ENCODE results near the gene SSC4D. TPM values are rescaled to one million over a fixed set of nuclear protein-coding genes. Genes with fewer than 3 reads are reported as not detected.

Gene SSC4D
- total and polyA plus RNA-seq, 11 donors, result 0.23 to 1.6 (median 0.72) TPM

DNA sequence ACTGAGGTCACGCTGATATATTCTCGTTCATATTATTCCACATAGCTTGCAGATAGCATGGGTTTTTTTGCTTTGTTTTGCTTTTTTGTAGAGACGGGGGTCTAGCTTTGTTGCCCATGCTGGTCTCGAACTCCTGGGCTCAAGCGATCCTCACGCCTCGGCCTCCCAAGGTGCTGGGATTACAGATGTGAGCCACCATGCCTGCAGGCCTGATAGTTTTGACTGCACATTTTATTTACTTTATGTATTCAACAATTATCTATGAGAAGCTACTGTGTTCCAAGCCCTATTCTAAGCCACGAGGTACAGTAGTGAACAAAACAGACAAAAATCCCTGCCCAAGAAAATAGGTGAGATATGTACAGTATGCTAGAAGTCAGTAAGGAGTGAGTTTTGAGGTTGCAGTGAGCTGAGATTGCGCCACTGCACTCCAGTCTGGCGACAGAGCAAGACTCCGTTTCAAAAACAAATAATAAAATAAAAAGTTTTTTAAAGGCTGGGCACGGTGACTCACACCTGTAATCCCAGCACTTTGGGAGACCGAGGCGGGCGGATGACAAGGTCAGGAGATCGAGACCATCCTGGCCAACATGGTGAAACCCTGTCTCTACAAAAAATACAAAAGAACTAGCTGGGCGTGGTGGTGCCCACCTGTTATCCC is 49.4 kb downstream of the SSC4D start:
- TF ChIP-seq POLR2A (IDR thresholded peaks at IDR 0.05), result no peak
- TF ChIP-seq, protein P1, sequence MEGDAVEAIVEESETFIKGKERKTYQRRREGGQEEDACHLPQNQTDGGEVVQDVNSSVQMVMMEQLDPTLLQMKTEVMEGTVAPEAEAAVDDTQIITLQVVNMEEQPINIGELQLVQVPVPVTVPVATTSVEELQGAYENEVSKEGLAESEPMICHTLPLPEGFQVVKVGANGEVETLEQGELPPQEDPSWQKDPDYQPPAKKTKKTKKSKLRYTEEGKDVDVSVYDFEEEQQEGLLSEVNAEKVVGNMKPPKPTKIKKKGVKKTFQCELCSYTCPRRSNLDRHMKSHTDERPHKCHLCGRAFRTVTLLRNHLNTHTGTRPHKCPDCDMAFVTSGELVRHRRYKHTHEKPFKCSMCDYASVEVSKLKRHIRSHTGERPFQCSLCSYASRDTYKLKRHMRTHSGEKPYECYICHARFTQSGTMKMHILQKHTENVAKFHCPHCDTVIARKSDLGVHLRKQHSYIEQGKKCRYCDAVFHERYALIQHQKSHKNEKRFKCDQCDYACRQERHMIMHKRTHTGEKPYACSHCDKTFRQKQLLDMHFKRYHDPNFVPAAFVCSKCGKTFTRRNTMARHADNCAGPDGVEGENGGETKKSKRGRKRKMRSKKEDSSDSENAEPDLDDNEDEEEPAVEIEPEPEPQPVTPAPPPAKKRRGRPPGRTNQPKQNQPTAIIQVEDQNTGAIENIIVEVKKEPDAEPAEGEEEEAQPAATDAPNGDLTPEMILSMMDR (IDR thresholded peaks at IDR 0.05), result no peak
- H3K36me3 ChIP-seq, result peaks cover 0 to 19% (median 11%) of the 10 kb centered on the region in 9 donors
- H3K27ac ChIP-seq, result peak overlapping the region; percentile 93 to 100 (median 99)
- WGBS, 4 donors, result 77 to 82% (median 81%) methylated on average over 17 of the region's 17 CpGs
- no peak for DNase-seq
- no peak for ATAC-seq
- no peaks in the 10 kb centered on the region for H3K9me3 ChIP-seq
- peaks cover 7 to 56% (median 43%) of the 10 kb centered on the region in 12 donors for H3K4me1 ChIP-seq
- H3K27me3 ChIP-seq, result no peaks in the 10 kb centered on the region
- peak overlapping the region in 9 of 12 donors; percentile 67 to 100 (median 98) for H3K4me3 ChIP-seq
- intact Hi-C loops (cut with DNase I), result loop anchor here in 8 of 10 donors (1.0 to 5.0 kb wide), 6 partner anchors 32 to 65 kb away; no protein-coding TSS in a partner anchor

DNA sequence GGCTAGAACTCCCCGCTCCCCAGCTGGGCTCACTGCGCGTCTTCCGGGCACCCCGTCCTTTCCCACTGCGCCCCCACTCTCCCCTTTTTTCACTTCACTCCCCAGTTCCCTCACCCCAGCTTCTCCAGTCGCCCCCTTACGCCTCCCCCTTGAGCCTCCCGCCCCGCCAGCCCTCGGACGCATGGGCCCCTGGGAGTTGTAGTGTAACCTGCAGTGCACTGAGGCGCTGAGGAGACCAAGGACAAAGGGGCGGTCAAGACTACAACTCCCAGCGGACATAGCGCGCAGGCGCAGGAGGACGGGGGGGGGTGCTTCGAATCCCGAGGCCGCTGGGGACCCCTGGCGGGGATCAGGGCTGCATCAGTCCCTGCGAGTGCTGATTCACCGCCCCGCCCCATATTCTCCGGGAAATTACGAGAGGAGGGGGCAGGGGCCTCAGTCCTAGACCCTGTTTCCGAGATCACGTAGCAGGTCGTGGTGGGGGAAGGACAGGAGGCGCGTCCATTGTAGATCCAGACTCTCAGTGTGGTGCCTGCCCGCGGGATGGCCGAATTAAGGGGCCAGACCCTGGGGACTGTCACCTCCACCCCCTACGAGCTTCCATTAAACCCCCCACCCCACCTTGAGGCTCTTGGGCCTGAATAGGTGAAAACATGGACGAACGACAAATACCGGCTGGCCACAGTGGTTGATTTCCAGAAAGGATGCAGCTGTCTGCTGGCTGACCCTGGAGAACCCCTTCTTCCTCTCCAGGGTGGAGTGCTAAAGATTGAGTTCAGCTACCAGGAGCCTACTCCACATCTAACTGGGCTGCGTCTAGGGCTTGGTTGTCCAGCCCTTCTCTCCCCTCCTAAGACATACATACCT is 50.2 kb downstream of the SSC4D start:
- Histone ChIP-seq H3K36me3 (peaks cover 0 to 27% (median 11%) of the 10 kb centered on the region in 9 donors), H3K27me3 (no peaks in the 10 kb centered on the region), H3K9me3 (no peaks in the 10 kb centered on the region), H3K27ac (peak overlapping the region; percentile 93 to 100 (median 99)), H3K4me3 (peak overlapping the region; percentile 67 to 100 (median 98)), H3K4me1 (peaks cover 10 to 56% (median 43%) of the 10 kb centered on the region in 12 donors)
- intact Hi-C loops (cut with DNase I), result loop anchor here in 7 of 10 donors (1.0 to 5.0 kb wide), 5 partner anchors 33 to 65 kb away; no protein-coding TSS in a partner anchor
- DNase-seq (peak; percentile 98 to 100 (median 99)), ATAC-seq (peak; percentile 93 to 98 (median 96))
- WGBS, 4 donors, result 0 to 1% (median 1%) methylated on average over 27 to 41 of the region's 41 CpGs
- TF ChIP-seq POLR2A (IDR thresholded peaks at IDR 0.05), result no peak
- TF ChIP-seq, protein P1 (IDR thresholded peaks at IDR 0.05), result peak; percentile 58 to 94 (median 72)

DNA sequence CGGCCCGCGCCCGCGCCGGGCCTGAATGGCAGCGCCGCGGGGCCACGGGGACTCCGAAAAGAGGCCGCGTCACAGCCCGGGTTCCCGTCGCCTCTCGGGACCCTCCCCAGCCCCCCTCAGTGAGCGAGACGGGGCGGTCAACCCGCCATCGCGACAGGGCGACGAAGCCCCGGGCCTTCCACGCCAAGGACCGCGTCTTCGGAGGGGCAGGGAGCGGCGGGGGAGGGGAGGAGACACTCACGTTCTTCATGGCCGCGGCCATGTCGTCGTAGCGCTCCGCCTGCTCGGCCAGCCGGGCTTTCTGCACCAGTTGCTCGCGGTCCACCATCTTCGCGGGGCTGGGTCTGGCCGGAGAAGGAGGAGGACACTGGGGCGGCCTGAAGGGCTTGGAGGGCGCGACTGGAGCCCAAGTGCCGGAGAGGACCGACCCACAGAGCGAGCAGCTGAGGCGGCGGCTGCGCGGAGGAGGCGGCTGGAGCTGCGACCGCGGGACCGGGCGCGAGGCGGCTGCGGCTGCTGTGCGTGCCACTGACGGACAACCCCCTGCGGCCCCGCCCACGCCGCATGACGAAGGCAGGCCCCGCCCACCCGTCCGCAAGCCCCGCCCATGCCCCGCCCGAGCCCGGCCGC is 50.9 kb downstream of the SSC4D start, which contains the start of gene YWHAG:
YWHAG (minus strand) TSS at position 511 of the 630 bp plus-strand sequence; CDS start at position 328, 183 bp downstream.
- DNase-seq (peak; percentile 90 to 96 (median 93)), ATAC-seq (peak; percentile 64 to 94 (median 86))
- peak; percentile 91 to 100 for TF ChIP-seq POLR2A (IDR thresholded peaks at IDR 0.05)
- TF ChIP-seq, protein P1 (IDR thresholded peaks at IDR 0.05), result no peak
- Histone ChIP-seq H3K4me1 (peaks cover 6 to 56% (median 43%) of the 10 kb centered on the region in 12 donors), H3K27ac (peak within 1 kb of the TSS; percentile 93 to 100 (median 99)), H3K9me3 (no peaks in the 10 kb centered on the region), H3K36me3 (peaks cover 0 to 27% (median 11%) of the 10 kb centered on the region in 9 donors), H3K4me3 (peak within 1 kb of the TSS; percentile 67 to 100 (median 98)), H3K27me3 (no peaks in the 10 kb centered on the region)
- WGBS, 4 donors, result 1% methylated on average over 38 to 80 of the region's 80 CpGs; no CpG with 5 or more reads in 1 of the 4 donors
- intact Hi-C loops (cut with DNase I), result loop anchor here in 7 of 10 donors (1.0 to 5.0 kb wide), 5 partner anchors 34 to 64 kb away; no protein-coding TSS in a partner anchor
